CD4-positive, alpha-beta T cell treated with Interleukin-4 for 4 hours (primary cell): ENCODE results near the gene PSMB10.
"Not testable (repeated sequence)": the region's sequence is repeated elsewhere in the genome, so short reads cannot be mapped to it uniquely, and the experiment has no call there.

Experiments
- DNase-seq: peaks from one replicate; pipeline ENCODE4 v3.0.0-alpha.2; 2020

PSMB10 gene

GRCh38 chr16:67936124-67936879 lies at the start of gene PSMB10:
Gene PSMB10, minus strand, starts transcription at chr16:67936850. Its CDS starts 101 bp downstream, at chr16:67936749.
- DNase-seq, result peak; percentile 25

- no peak for DNase-seq
These were observed 45.5 kb upstream of the PSMB10 start for GRCh38 chr16:67982011-67982696.

DNA sequence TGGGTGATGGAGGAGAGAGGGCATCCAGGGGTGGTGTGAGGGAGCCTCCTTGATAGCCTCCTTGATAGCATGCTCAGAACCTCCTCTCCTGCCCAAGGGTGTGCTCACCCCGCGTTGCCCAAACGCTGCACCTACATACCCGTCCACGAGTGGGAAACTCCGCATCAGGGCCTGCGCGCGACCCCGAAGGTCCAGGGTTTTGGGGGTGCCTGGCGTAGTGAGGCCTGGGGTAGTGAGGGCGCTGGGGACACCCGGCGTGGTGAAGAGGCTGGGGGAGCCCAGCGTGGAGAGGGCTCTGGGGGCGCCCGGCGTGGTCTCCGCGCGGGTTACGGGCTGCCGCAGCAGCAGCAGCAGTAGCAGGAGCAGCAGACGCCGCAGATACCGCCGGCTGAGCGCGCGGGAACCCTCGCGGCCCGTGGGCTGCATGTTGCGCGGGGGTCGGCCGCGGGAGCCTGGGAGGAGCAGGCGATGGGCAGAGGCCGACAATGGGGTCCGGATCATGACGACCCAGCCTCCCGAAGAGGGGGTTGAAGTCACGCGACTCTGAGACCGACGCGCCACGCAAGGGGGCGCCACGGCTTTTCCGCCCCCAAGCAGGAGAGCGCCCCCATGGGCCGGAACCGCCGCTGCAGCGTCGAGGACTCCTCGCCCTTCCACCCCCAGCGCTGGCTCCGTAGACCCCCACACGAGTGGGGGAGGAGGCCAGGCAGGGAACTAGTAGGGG lies 43.5 kb upstream of the PSMB10 start, which contains the start of gene DPEP3:
Gene DPEP3, minus strand, starts transcription at position 545 of the 724 bp plus-strand sequence. Its CDS starts 119 bp downstream, at position 426.
- DNase-seq, result no peak

- DNase-seq, result no peak
These were observed 41.0 kb upstream of the PSMB10 start for GRCh38 chr16:67977469-67978227.

GRCh38 chr16:67977005-67977404 lies 40.4 kb upstream of the PSMB10 start:
- no peak for DNase-seq

DNA sequence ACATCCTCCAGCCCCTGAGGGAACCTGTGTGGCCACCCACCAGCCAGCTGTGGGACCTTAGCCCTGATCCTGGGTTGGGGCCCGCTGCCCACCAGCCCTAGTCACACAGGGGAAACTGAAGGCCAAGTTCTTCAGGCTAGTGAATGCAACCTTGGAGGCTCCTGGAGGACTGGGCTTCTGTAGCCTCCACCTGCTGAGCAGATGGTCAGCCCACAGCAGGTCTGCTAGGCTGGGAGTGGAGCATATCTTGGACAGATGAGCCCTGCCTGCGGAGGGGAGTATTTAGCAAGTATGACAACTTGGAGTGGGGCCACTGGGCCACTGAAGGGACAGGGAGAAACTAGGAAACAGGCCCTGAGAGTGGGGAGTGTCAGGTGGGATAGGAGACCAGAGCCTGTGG lies 39.6 kb upstream of the PSMB10 start:
- no peak for DNase-seq

DNA sequence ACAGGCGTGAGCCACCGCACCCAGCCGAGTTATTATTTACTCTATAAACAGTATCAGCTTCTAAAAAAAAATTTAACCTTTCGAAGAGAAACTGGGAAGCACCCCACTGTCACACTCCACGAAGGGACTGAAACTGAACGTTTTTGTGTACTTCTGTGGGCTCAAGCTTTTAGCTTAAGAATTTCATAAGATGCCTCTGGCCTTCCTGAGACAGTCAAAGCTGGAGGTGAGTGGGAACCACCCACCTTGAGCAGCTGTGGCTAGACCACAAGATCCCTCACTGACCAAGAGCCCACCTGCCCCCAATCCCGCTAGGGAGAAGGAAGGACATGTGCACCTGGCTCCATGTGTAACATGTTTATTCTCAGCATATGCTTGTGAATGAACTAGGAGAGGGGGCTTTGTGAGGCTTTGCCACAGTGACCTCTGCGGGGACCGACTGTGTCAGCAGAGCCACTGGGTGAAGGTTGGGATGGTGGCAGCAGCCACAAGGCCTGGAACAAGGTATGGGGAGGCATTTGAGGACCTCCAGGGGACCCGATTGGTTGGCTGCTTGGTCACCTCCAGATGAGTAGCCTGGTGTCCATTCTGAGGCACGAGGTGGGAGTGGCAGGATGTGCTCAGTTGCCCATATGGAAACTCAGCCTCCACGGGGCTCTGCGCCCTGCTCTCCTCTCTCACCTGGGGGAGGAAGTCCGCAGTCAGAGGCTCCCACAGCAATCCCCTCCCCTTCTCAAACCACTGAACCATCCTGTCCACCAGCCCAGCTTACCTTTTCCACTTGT lies 38.9 kb upstream of the PSMB10 start:
- no peak for DNase-seq

GRCh38 chr16:67972285-67972684 lies 35.6 kb upstream of the PSMB10 start:
- not testable (repeated sequence) for DNase-seq

- DNase-seq, result no peak
These were observed 34.5 kb upstream of the PSMB10 start for GRCh38 chr16:67971111-67971510.

DNA sequence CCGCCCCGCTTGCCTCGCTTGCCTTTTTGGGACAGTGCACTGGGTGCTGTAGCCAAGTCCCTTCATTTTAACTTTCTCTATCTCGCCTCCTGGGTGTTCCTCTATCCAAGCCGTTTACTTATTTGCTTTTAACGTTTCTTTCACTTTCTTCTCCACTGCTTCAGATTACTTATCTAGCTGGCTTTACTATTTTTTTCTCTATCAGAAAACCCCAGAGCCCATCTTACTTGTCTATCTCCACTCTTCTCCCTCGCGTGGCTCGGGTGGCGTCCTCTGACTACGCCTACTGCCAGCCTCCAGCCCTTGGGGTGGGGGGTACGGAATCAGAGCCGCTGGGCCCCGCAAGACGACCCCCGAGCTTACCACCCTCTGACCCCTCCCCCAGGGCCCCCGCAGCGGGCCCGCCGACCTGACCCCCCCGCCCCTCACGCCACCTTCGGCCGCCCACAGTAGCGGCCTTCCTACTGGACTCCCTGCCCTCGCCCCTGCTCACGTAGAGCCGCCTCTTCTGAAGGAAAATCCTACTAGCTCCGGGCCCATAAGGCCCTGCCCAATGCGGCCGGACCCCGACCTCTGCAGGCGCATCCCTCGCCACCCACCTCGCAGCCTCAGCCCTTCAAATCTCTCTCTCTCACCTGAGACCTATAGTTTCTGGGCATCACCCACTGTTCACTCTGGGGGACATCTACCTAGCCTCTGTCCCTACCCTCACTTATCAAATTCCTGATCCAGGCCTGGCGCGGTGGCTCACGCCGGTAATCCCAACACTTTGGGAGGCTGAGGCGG lies 32.8 kb upstream of the PSMB10 start:
- DNase-seq, result no peak

DNA sequence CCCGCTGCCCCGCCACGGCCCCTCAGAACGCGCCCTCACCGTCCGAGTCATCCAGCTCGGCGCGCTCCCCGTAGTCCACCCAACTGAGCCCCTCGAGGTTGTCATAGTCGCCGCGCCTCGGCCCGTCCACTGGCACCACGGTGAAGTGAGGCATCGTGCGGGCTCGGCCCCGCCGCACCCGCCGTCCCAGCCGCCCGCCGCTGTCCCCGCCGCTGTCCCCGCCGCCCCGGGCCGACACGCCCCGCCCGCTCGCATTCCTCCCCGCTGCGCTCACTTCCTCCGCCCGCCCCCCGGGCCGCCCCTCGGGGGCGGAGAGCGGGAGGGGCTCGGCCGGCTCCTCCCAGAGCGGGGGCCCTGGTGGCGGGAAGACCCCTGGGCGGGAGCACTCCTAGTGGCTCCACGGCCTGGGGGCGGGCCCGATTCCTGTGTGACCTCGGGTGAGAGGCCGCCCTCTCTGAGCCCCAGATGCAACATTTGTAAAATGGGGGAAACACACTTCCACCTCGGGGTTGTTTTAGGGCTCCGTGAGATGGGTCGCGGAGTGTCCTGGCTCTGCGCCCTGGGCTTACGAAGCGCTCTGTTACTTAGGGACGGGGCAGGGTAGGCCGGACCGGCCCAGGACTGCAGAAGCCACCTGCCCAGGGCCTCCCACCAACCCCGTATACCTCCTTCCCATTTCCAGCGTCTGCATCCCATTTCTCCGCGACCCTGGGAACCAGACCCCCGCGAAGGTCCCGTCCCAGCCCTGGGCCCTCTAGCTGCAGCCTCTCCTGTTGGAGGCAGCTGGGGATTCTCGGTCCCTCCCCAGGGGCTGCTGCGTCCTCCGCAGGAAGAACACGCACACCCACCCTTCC lies 32.0 kb upstream of the PSMB10 start, which contains the start of gene SLC12A4:
Gene SLC12A4, minus strand, starts transcription at position 238 of the 854 bp plus-strand sequence. Its CDS starts 84 bp downstream, at position 154.
- DNase-seq, result peak; percentile 82

DNA sequence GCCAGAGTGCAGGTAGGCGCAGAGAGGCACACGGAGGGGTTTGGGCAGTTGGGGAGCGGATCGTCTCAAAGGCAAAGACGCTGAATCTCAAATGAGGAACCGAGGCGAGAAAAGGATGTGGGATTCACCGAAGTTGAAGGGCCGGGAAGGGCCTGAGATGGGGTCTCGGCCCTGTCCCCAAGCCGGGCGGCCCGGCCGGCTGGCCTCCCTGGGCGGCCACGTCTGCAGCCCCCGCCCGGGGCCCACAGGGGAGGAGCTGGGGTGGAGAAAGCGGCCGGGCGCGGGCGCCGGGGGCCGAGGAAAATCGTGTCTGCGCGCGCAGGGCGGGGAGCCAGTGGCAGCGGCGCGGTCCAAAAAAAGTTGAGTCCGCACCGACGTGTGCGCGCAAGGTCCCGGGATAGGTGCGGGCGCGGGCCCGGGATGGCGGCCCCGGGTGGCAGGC lies 31.3 kb upstream of the PSMB10 start:
- DNase-seq, result no peak

GRCh38 chr16:67967183-67967957 lies 30.7 kb upstream of the PSMB10 start:
- peak; percentile 31 for DNase-seq

GRCh38 chr16:67966549-67967182 lies 30.0 kb upstream of the PSMB10 start:
- DNase-seq, result no peak

DNA sequence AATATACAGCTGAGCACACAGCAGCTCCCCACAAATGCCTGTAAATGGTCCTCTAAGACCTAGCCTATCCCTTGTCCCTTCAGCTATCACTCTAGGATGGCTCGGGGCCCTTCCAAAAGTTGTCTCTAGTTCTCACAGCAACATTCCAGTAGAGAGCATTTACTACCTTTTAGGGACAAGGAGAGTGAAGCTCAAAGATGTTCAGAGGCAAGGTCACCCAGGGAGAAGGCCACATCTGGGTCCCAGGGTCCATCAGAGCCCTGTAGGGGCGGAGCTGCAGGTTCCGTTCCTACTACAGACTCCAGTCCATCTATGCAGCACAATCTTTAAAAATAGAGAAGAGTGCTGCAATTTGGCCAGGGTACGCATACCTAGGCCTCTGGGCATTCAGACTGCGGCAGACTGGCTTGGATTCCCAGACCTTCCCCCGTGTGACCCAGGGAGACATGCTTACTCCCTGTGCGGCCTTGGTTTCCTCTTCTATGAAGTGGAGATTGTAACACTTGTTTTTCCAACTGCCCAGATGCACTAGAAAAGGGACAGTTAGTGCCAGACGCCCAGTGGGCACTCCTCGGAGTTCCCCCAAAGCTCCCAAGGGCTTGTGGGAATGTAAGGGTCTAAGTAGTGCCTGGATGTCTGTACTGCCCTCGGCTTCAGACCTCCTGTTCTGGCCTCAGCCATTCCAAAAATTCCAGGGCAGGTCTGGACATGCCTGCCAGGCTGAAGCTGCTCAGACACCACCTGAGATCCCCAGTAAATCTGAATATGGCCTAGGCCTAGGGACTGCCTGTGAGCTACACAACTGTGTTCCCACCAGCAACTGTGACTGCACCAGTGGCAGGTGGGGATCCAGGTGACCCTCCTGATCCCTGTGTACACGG lies 29.3 kb upstream of the PSMB10 start:
- DNase-seq, result no peak

- no peak for DNase-seq
These were observed 28.0 kb upstream of the PSMB10 start for GRCh38 chr16:67964477-67965131.
